ENCODE data around the gene SLIT1.

SLIT1 gene

DNA sequence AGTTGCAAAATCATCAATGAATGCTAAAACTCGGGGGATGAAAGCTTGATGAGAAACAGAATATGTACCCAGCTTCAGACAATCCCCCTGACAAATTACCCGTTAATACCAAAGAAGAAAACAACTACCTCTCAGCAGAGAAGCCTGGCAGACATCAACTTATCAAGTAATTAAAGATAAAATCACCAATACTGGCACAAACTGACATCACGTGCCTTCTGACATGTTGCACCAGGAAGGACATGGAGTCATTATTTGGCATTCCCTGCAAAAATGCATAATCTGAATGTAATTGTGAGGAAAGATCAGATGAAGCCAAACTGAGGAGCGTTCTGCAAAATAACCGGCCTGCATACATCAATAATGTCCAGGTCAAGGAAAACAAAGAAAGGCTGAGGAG, 7.7 kb downstream of the SLIT1 start:
- TF ChIP-seq, protein P1, sequence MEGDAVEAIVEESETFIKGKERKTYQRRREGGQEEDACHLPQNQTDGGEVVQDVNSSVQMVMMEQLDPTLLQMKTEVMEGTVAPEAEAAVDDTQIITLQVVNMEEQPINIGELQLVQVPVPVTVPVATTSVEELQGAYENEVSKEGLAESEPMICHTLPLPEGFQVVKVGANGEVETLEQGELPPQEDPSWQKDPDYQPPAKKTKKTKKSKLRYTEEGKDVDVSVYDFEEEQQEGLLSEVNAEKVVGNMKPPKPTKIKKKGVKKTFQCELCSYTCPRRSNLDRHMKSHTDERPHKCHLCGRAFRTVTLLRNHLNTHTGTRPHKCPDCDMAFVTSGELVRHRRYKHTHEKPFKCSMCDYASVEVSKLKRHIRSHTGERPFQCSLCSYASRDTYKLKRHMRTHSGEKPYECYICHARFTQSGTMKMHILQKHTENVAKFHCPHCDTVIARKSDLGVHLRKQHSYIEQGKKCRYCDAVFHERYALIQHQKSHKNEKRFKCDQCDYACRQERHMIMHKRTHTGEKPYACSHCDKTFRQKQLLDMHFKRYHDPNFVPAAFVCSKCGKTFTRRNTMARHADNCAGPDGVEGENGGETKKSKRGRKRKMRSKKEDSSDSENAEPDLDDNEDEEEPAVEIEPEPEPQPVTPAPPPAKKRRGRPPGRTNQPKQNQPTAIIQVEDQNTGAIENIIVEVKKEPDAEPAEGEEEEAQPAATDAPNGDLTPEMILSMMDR (IDR thresholded peaks at IDR 0.05; ENCODE audit: low read depth, low read length, missing control alignments): no peak
- no peak overlapping the region for H3K4me3 ChIP-seq (ENCODE audit: low read depth, low read length)
- DNase-seq (ENCODE audit: low read depth): no peak
- in situ Hi-C loops (cut with HindIII; ENCODE audit: low sequenced_read_pairs): no loop called here

DNA sequence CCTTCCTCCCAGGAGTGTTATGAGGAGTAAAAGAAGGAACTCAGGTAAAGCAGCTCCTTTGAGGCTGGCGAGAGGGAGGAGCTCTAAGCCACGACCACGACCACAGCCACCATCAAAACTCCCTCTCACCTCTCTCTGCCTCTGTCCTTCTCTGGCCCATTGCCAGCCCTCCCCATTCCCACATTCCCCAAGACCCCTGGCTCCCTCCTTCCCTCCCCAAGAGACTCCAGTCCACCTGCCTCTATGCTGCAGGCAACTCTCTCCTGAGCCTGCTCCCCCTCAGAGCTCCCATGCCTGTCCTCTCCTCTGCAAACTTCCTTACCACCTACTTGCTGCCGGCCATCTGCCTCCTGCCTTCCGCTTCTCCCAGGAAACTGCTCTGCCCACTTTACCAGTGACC, 9.5 kb downstream of the SLIT1 start:
- in situ Hi-C loops (cut with HindIII; ENCODE audit: low sequenced_read_pairs): no loop called here
- H3K4me3 ChIP-seq (ENCODE audit: low read depth, low read length): no peak overlapping the region
- DNase-seq (ENCODE audit: low read depth): no peak
- TF ChIP-seq, protein P1 (IDR thresholded peaks at IDR 0.05; ENCODE audit: low read depth, low read length, missing control alignments): no peak

DNA sequence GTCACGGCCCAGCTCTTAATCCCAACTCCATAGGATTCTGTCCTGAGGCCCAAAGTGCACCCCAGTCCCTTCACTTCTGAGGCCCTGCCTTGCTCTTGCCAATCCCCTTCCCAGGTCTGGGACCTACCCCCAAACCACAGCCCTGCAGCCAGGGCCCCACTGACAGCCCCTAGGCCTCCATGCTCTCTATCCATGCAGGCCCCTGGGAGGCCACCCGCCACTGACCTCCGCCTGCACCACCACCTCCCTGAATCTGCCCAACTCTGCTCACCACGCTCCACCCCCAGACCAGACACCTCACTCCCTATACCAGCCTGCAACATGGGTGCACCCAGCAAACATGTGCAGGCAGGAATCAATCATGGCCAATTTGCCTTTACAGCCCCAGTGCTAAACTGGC, 10.2 kb downstream of the SLIT1 start:
- TF ChIP-seq, protein P1 (IDR thresholded peaks at IDR 0.05; ENCODE audit: low read depth, low read length, missing control alignments): no peak
- no peak overlapping the region for H3K4me3 ChIP-seq (ENCODE audit: low read depth, low read length)
- no peak for DNase-seq (ENCODE audit: low read depth)
- in situ Hi-C loops (cut with HindIII; ENCODE audit: low sequenced_read_pairs): no loop called here

DNA sequence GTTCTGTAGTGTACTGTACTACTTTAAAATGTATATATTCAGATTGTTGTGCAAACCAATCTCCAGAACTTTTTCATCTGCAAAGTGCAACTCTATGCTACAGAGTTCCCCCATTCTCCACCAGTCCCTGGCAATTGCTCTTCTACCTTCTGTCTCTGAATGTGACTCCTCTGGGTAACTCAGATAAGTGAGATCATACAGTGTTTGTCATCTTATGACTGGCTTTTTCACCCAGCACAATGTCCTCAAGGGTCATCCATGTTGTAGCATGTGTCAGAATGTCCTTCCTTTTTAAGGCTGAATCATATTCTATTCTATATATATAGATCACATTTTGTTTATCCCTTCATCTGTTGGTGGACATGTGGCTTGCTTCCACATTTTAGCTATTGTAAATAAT, 10.8 kb downstream of the SLIT1 start:
- no peak overlapping the region for H3K4me3 ChIP-seq (ENCODE audit: low read depth, low read length)
- TF ChIP-seq, protein P1 (IDR thresholded peaks at IDR 0.05; ENCODE audit: low read depth, low read length, missing control alignments): no peak
- in situ Hi-C loops (cut with HindIII; ENCODE audit: low sequenced_read_pairs): no loop called here
- no peak for DNase-seq (ENCODE audit: low read depth)

DNA sequence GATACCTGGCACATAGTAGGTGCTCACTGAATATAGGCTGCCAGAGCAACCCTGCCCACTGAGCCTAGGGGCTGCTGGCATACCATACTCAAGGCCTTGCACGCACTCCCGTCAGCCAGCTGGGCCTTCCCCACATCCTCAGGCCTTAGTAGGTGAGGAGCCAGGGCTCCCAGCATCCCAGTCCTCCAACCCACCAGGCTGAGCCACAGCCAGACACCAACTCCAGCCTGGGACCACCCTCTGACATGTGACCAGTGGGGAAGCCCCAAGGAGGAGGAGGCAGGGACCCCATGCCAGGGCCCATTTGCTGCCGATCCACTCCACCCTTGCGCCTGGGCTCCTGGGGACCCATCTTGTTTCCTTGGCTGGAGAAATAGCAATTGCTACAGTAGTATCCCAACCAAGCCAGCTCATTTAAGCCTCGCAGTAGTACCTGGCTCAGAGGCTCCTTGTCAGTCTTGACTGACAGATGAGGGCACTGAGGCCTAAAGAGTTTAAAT, 11.4 kb downstream of the SLIT1 start:
- in situ Hi-C loops (cut with HindIII; ENCODE audit: low sequenced_read_pairs): no loop called here
- no peak for DNase-seq (ENCODE audit: low read depth)

DNA sequence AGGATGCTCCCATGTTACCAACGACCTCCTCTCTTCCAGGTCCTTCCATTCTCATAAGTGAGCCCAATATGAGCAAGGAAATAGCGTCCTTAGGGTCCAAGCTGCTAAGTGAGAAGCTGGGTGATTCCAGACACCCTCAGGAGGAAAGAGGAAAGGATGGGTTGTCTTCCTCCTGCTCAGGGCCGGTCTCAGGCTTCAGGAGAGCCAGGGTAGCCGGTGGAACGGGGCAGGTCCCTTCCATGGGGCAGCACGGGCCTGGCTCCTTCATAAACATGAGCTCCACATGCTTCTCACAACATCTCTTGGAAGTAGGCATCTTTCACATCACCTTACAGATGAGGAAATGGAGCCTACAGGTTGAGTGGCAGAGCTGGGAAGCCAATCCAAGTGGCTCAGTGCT, 12.7 kb downstream of the SLIT1 start:
- in situ Hi-C loops (cut with HindIII; ENCODE audit: low sequenced_read_pairs): no loop called here
- H3K4me3 ChIP-seq (ENCODE audit: low read depth, low read length): no peak overlapping the region
- TF ChIP-seq, protein P1 (IDR thresholded peaks at IDR 0.05; ENCODE audit: low read depth, low read length, missing control alignments): no peak
- DNase-seq (ENCODE audit: low read depth): no peak

More for the DNA sequence above, 11.4 kb downstream of the SLIT1 start:
- H3K4me3 ChIP-seq (ENCODE audit: low read depth, low read length): no peak overlapping the region
- TF ChIP-seq, protein P1 (IDR thresholded peaks at IDR 0.05; ENCODE audit: low read depth, low read length, missing control alignments): no peak

DNA sequence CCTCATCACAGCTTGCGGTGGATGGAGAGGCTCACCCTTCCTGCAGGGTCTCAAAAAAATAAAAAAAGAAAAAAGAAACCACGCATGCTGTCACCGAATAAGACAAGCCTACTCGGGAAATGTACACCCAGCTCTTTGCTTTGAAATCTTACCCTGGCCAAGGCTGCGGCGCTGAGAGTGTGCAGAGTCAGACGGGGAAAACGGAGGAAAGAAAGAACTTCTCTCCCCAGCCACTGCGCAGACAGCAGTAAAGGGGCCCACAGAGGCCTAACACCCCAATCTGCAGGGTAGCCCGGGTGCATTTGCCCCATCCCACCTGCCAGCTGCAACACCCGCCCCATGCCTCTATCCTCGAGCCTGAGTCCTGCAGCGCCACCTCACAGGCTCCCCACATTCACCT, 14.8 kb downstream of the SLIT1 start:
- in situ Hi-C loops (cut with HindIII; ENCODE audit: low sequenced_read_pairs): no loop called here
- no peak for DNase-seq (ENCODE audit: low read depth)
- TF ChIP-seq, protein P1 (IDR thresholded peaks at IDR 0.05; ENCODE audit: low read depth, low read length, missing control alignments): no peak
- no peak overlapping the region for H3K4me3 ChIP-seq (ENCODE audit: low read depth, low read length)
